SK-N-MC (cell line): Measurements from ENCODE around the gene MTAP.

Source experiments
- EZH2 ChIP-seq: fragments of 200-600 bp; sonication (generic); IDR thresholded peaks from one replicate; pipeline ENCODE4 v1.6.1; 2017; ENCODE audit warnings: antibody characterized with exemption
- FOXP2 ChIP-seq: optimal IDR thresholded peaks from 2 replicates; pipeline ENCODE3; 2011; ENCODE audit warnings: mild to moderate bottlenecking, moderate library complexity; ENCODE audit not compliant: insufficient read depth; ENCODE audit errors: extremely low read length, control extremely low read depth
- POLR2AphosphoS5 ChIP-seq: IDR thresholded peaks from 2 replicates; pipeline ENCODE4 v1.6.1; 2012; ENCODE audit warnings: mild to moderate bottlenecking, low read depth, low read length, borderline replicate concordance

DNA sequence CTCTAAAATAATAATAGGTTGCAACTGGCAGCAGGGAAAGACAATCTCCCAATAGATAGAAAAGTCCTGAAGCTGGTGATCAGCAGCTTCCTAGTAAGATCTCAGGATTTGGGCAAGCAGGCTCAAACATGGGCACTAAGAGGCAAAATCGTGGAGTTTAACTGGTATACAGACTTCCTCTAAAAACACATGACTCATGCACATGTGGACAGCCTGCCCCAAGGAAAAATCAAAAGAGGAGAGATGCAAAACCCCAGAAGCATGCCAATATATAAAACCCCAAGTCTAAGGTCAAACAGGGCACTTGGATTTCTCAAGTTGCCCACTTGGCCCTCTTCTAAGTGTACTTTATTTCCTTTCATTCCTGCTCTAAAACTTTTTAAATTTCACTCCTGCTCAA is 129.0 kb downstream of the MTAP start:
- TF ChIP-seq POLR2AphosphoS5: no peak
- TF ChIP-seq EZH2: no peak
- TF ChIP-seq FOXP2: no peak
